H9 (cell line): ENCODE results near the gene TEC. TPM values are rescaled to one million over a fixed set of nuclear protein-coding genes. Genes with fewer than 3 reads are reported as not detected.

ENCODE experiments used
- DNase-seq: peaks from one replicate; pipeline ENCODE4 v3.0.0-alpha.2; 2017
- H2AFZ ChIP-seq: one replicate; pipeline ENCODE4 v1.6.1; 2013; ENCODE audit warnings: mild to moderate bottlenecking, low read length, control low read depth, moderate library complexity
- H2AK5ac ChIP-seq: 2 replicates; pipeline ENCODE4 v1.6.1; 2013; ENCODE audit warnings: low read length, control low read depth, mixed read lengths; ENCODE audit not compliant: insufficient read length
- H2BK120ac ChIP-seq: one replicate; pipeline ENCODE4 v1.6.1; 2013; ENCODE audit warnings: low read depth, mild to moderate bottlenecking, low read length, control low read depth, inconsistent platforms; ENCODE audit not compliant: poor library complexity, severe bottlenecking
- H2BK12ac ChIP-seq: 2 replicates; pipeline ENCODE4 v1.6.1; 2013; ENCODE audit warnings: low read length, control low read depth, mixed read lengths, low read depth; ENCODE audit not compliant: insufficient read length
- H2BK15ac ChIP-seq: 2 replicates; pipeline ENCODE4 v1.6.1; 2013; ENCODE audit warnings: low read depth, low read length, control low read depth
- H2BK20ac ChIP-seq: one replicate; pipeline ENCODE4 v1.6.1; 2013; ENCODE audit warnings: low read depth, mild to moderate bottlenecking, low read length, control low read depth, inconsistent platforms; ENCODE audit not compliant: poor library complexity, severe bottlenecking
- H2BK5ac ChIP-seq: 2 replicates; pipeline ENCODE4 v1.6.1; 2013; ENCODE audit warnings: low read length, control low read depth, mixed read lengths; ENCODE audit not compliant: insufficient read length
- H3K14ac ChIP-seq: 2 replicates; pipeline ENCODE4 v1.6.1; 2013; ENCODE audit warnings: low read length, control low read depth; ENCODE audit not compliant: insufficient read depth
- H3K18ac ChIP-seq: 2 replicates; pipeline ENCODE4 v1.6.1; 2013; ENCODE audit warnings: low read depth, mild to moderate bottlenecking, mixed read lengths, low read length, control low read depth; ENCODE audit not compliant: insufficient read length
- H3K23ac ChIP-seq: 2 replicates; pipeline ENCODE4 v1.6.1; 2013; ENCODE audit warnings: low read length, control low read depth, mixed read lengths, low read depth; ENCODE audit not compliant: insufficient read length
- H3K23me2 ChIP-seq: 2 replicates; pipeline ENCODE4 v1.6.1; 2013; ENCODE audit warnings: low read depth, mild to moderate bottlenecking, mixed read lengths, low read length, control low read depth; ENCODE audit not compliant: insufficient read length, poor library complexity, severe bottlenecking
- H3K27ac ChIP-seq: 2 replicates; pipeline ENCODE4 v1.5.1; 2013; ENCODE audit warnings: low read length, control low read depth, mixed read lengths, low read depth; ENCODE audit not compliant: insufficient read length
- H3K27me3 ChIP-seq: 2 replicates; pipeline ENCODE4 v1.6.1; 2013; ENCODE audit warnings: low read length, control low read depth, inconsistent platforms; ENCODE audit not compliant: insufficient read depth
- H3K4ac ChIP-seq: 2 replicates; pipeline ENCODE4 v1.6.1; 2013; ENCODE audit warnings: low read depth, mild to moderate bottlenecking, control low read depth, inconsistent platforms, low read length, moderate library complexity
- H3K4me1 ChIP-seq: 2 replicates; pipeline ENCODE4 v1.6.1; 2013; ENCODE audit warnings: low read length, control low read depth, inconsistent platforms; ENCODE audit not compliant: insufficient read depth
- H3K4me2 ChIP-seq: 2 replicates; pipeline ENCODE4 v1.6.1; 2013; ENCODE audit warnings: low read length, control low read depth, mixed read lengths; ENCODE audit not compliant: insufficient read length, insufficient read depth
- H3K56ac ChIP-seq: 2 replicates; pipeline ENCODE4 v1.6.1; 2013; ENCODE audit warnings: low read depth, mild to moderate bottlenecking, mixed read lengths, low read length, control low read depth; ENCODE audit not compliant: insufficient read length
- H3K79me1 ChIP-seq: 2 replicates; pipeline ENCODE4 v1.6.1; 2013; ENCODE audit warnings: low read depth, mild to moderate bottlenecking, moderate library complexity, low read length, control low read depth, inconsistent platforms; ENCODE audit not compliant: insufficient read depth, poor library complexity, severe bottlenecking
- H3K79me2 ChIP-seq: 2 replicates; pipeline ENCODE4 v1.6.1; 2013; ENCODE audit warnings: low read length, control low read depth, inconsistent platforms; ENCODE audit not compliant: insufficient read depth
- H3K9ac ChIP-seq: 2 replicates; pipeline ENCODE4 v1.6.1; 2013; ENCODE audit warnings: low read length, control low read depth, mixed read lengths; ENCODE audit not compliant: insufficient read length; ENCODE audit errors: extremely low read depth
- H3K9me3 ChIP-seq: one replicate; pipeline ENCODE4 v1.6.1; 2013; ENCODE audit warnings: low read depth, low read length, inconsistent platforms; ENCODE audit not compliant: control insufficient read depth
- H3T11ph ChIP-seq: one replicate; pipeline ENCODE4 v1.6.1; 2013; ENCODE audit warnings: mild to moderate bottlenecking, low read length, control low read depth, inconsistent platforms
- H4K20me1 ChIP-seq: one replicate; pipeline ENCODE4 v1.6.1; 2013; ENCODE audit not compliant: control insufficient read depth, insufficient read length, insufficient read depth
- H4K5ac ChIP-seq: 2 replicates; pipeline ENCODE4 v1.6.1; 2013; ENCODE audit warnings: low read depth, mild to moderate bottlenecking, mixed read lengths, low read length, control low read depth; ENCODE audit not compliant: insufficient read length
- H4K8ac ChIP-seq: replicated peaks from 2 replicates; pipeline ENCODE4 v1.6.1; 2013; ENCODE audit warnings: low read length, control low read depth, mixed read lengths, low read depth; ENCODE audit not compliant: insufficient read length
- H4K91ac ChIP-seq: 2 replicates; pipeline ENCODE4 v1.6.1; 2013; ENCODE audit warnings: low read depth, mild to moderate bottlenecking, moderate library complexity, mixed read lengths, low read length, control low read depth; ENCODE audit not compliant: insufficient read length
- H3K27ac Mint-ChIP-seq, 3 experiments: 2 replicates in 2 of 3; 3 replicates in 1 of 3; pipeline ENCODE4 v1.8.0; 2020 to 2021; ENCODE audit warnings: mixed read lengths in 3 of 3, mild to moderate bottlenecking in 1 of 3, moderate library complexity in 1 of 3
- H3K27me3 Mint-ChIP-seq: 2 replicates; pipeline ENCODE4 v1.8.0; 2021; ENCODE audit warnings: low read depth, mild to moderate bottlenecking, moderate library complexity, mixed read lengths
- H3K36me3 Mint-ChIP-seq, 3 experiments: 2 replicates in 2 of 3; 3 replicates in 1 of 3; pipeline ENCODE4 v1.8.0; 2020 to 2021; ENCODE audit warnings: low read depth in 3 of 3, mixed read lengths in 3 of 3; ENCODE audit not compliant: insufficient read depth in 1 of 3
- H3K4me1 Mint-ChIP-seq, 2 experiments: 2 replicates each; pipeline ENCODE4 v1.8.0; 2020; ENCODE audit warnings: mixed read lengths in 2 of 2
- H3K4me3 Mint-ChIP-seq, 2 experiments: 2 replicates in 1 of 2; 3 replicates in 1 of 2; pipeline ENCODE4 v1.8.0; 2020 to 2021; ENCODE audit warnings: mild to moderate bottlenecking in 2 of 2, mixed read lengths in 2 of 2, moderate library complexity in 1 of 2
- H3K9me3 Mint-ChIP-seq, 2 experiments: 2 replicates in 1 of 2; 3 replicates in 1 of 2; pipeline ENCODE4 v1.8.0; 2020; ENCODE audit warnings: mild to moderate bottlenecking in 2 of 2, mixed read lengths in 2 of 2, moderate library complexity in 1 of 2
- CTCF ChIP-seq: fragments of 200-600 bp; sonication (generic); conservative IDR thresholded peaks from 3 replicates; pipeline ENCODE4 v1.8.0; 2021; ENCODE audit warnings: antibody characterized with exemption, mild to moderate bottlenecking
- WGBS: extraction: QIAGEN DNeasy Blood & Tissue Kit; methylation state at CpG from one replicate; pipeline ENCODE4 v1.1.7; 2013; ENCODE audit warnings: missing lambda C conversion rate, low lambda C conversion rate, mixed read lengths; ENCODE audit not compliant: insufficient read length; ENCODE audit errors: extremely low coverage; 5-methylcytosine and 5-hydroxymethylcytosine counted together
- total RNA-seq: library from RNA; stranded (reverse); gene quantifications from 2 replicates; pipeline ENCODE4 v1.2.1, GENCODE V29; 2021

TEC gene
- total RNA-seq, 1 experiment from 2014 or later, result 1.8 TPM

DNA sequence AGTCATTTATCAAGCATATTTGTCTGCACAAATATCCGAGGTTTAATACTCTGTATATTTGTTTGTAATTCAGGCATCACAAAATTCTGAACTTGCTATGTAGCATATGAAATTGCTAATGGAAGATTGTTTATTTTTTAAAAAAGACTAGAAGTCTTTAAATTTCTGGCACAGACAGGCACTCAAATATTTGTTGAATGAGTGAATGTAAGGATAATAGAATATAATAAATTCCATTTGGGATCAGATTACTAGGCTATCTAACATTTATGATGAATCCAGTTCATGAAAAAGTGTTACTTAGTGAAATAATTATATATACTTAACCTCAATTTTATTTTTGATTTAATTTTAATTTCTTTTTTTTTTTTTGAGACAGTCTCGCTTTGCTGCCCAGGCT lies 30.4 kb upstream of the TEC start:
- Histone ChIP-seq H4K91ac (no peak overlapping the region), H4K5ac (no peak overlapping the region), H3K56ac (no peak overlapping the region), H2BK12ac (no peak overlapping the region), H3K23me2 (no peaks in the 10 kb centered on the region), H2BK15ac (no peak overlapping the region), H3K27ac (no peak overlapping the region), H2AK5ac (no peak overlapping the region), H3K4me2 (no peak overlapping the region), H2AFZ (no peak overlapping the region), H2BK120ac (no peak overlapping the region), H3K4me1 (no peaks in the 10 kb centered on the region), H2BK5ac (no peak overlapping the region), H4K20me1 (no peaks in the 10 kb centered on the region), H3K23ac (no peak overlapping the region), H3K9ac (no peak overlapping the region), H3K27me3 (no peaks in the 10 kb centered on the region), H3K79me2 (no peaks in the 10 kb centered on the region), H3K9me3 (no peaks in the 10 kb centered on the region), H3K14ac (no peak overlapping the region), H3T11ph (no peak overlapping the region), H3K4ac (no peak overlapping the region), H2BK20ac (no peak overlapping the region), H4K8ac (no peak overlapping the region), H3K18ac (no peak overlapping the region), H3K79me1 (no peaks in the 10 kb centered on the region)
- TF ChIP-seq CTCF, result no peak
- Mint-ChIP-seq H3K36me3 (no peaks in the 10 kb centered on the region), H3K4me1 (no peaks in the 10 kb centered on the region), H3K9me3 (no peaks in the 10 kb centered on the region), H3K4me3 (no peak overlapping the region), H3K27ac (no peak overlapping the region), H3K27me3 (no peaks in the 10 kb centered on the region; the same call in 1 of the 2 replicates)
- no CpG with 5 or more reads among the region's 2 CpGs for WGBS
- no peak for DNase-seq
